ENCODE measurements around the gene NFAM1. TPM values are rescaled to one million over a fixed set of nuclear protein-coding genes. Genes with fewer than 3 reads are reported as not detected.
A peak's percentile ranks its signal among the peaks of the same experiment; 100 is the strongest.

Gene NFAM1
- total and polyA plus RNA-seq, 3 donors from 2014 or later, result 0.71 to 2.8 (median 1.2) TPM

DNA sequence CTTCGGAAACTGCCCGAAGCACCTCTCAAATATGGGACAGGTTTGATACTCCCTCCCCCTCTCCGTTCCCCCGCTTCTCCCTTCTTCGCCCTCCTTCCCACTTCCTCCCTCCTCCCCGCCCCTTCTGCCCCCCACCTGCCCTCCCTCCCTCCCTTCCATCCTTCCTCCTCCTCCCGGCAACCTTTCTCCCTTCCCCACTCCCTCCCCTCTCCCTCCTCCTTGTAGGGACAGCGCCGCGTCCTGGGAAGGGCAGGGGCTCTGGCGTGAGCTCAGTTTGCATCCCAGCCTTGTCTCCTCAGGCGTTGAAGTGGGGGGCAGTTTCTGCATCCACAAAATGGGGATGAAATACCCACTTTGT, 6.1 kb upstream of the NFAM1 start:
- Histone ChIP-seq H3K9me3 (no peaks in the 10 kb centered on the region), H3K4me1 (peaks cover 23% of the 10 kb centered on the region), H3K36me3 (ENCODE audit: low read depth, missing control alignments) (no peaks in the 10 kb centered on the region), H3K27ac (no peak overlapping the region), H3K27me3 (no peaks in the 10 kb centered on the region), H3K4me3 (peak overlapping the region; percentile 15 to 55)
- DNase-seq, result no peak
- WGBS, 2 donors, result 26 to 39% methylated on average over 12 of the region's 12 CpGs
- TF ChIP-seq POLR2A (IDR thresholded peaks at IDR 0.05) (no peak), CTCF (IDR thresholded peaks at IDR 0.05) (no peak)
- intact Hi-C loops (cut with DNase I; ENCODE audit: low total_unique reads), result no loop called here

DNA sequence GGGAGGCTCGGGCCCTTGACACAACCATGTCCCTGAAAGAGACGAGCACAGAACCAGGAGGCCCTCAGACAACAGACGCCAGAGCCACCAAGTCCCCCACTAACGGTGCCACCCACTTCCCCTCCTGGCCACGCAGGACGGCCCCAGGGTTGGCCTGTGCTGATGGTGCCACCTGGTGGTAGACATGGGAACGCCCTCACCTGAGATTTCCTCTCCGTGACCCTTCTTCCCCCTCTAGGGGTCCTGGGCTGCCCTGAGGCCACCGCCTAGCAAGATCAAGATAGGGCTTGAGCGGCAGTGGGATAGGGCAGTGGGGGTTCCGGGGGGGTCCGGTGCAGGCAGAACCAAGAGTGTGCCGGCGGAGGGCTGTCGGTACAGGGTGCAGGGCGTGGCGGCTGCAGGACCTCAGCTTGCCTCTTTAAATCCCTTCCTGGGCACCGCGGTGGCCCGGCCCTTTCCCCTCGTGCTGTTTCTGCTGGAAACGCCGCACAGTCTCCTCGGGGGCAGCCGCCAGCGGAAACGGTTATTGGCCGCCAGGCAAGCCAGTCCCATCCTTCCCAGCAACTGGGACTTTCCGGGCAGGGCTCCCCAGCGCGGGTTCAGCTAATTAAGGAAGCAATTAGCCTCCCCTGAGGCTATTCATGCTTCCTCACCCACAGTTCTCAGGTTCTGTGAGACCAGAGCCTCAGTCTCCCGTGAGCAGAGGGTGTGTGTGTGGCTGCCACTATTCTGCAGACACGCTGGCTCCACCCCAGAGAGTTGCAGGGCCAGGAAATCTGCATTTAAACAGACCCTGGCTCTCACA, 5.5 kb upstream of the NFAM1 start:
- no peak for TF ChIP-seq POLR2A (IDR thresholded peaks at IDR 0.05)
- TF ChIP-seq CTCF (IDR thresholded peaks at IDR 0.05), result peak; percentile 90 to 96 (median 96)
- peak overlapping the region; percentile 15 to 55 for H3K4me3 ChIP-seq
- H3K27ac ChIP-seq, result no peak overlapping the region
- no peaks in the 10 kb centered on the region for H3K9me3 ChIP-seq
- 2 to 3% methylated on average over 21 to 33 of the region's 33 CpGs for WGBS, 2 donors
- intact Hi-C loops (cut with DNase I; ENCODE audit: low total_unique reads), result no loop called here
- peaks cover 23% of the 10 kb centered on the region for H3K4me1 ChIP-seq
- no peaks in the 10 kb centered on the region for H3K36me3 ChIP-seq (ENCODE audit: low read depth, missing control alignments)
- H3K27me3 ChIP-seq, result no peaks in the 10 kb centered on the region
- DNase-seq, result peak; percentile 82

- intact Hi-C loops (cut with DNase I; ENCODE audit: low total_unique reads), result no loop called here
- Histone ChIP-seq H3K4me1 (peaks cover 23% of the 10 kb centered on the region), H3K4me3 (no peak overlapping the region), H3K36me3 (ENCODE audit: low read depth, missing control alignments) (no peaks in the 10 kb centered on the region), H3K27me3 (no peaks in the 10 kb centered on the region), H3K9me3 (no peaks in the 10 kb centered on the region), H3K27ac (no peak overlapping the region)
- no peak for DNase-seq
- 52 to 64% methylated on average over 4 to 7 of the region's 7 CpGs for WGBS, 2 donors
- TF ChIP-seq POLR2A (IDR thresholded peaks at IDR 0.05), result no peak
- TF ChIP-seq CTCF (IDR thresholded peaks at IDR 0.05), result no peak
Measured at GRCh38 chr22:42436404-42436803, 4.2 kb upstream of the NFAM1 start.

DNA sequence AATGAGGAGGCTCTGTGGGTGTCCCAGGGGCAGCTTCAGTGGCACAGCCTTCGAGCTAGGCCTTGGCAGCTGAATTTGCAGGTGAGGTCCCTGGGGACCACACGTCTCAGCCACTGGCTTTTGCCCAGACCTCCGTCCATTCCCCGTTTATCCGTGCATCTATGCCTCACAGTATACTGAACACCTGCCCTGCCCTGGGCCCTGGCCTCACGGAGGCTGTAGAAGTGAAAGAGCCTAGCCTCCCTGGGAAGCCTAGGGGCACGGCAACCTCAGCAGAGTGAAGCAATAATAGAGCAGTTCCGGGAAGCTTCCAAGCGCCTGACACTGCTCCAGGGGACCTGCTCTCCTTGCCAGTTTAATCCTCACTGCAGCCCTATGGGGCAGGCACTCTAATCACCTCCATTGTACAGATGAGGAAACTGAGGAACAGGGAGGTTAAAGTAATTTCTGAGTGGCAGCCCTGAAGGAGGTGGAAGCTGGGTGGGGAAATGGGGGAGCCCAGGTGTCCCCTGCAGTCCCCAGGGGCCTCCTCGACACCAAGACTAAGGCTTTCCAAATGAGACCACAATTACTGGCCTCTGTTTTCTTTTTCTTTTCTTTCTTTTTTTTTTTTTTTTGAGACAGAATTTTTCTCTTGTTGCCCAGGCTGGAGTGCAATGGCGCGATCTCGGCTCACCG, 2.7 kb upstream of the NFAM1 start:
- 79% methylated on average over 12 to 14 of the region's 14 CpGs for WGBS, 2 donors
- no peaks in the 10 kb centered on the region for H3K27me3 ChIP-seq
- intact Hi-C loops (cut with DNase I; ENCODE audit: low total_unique reads), result no loop called here
- TF ChIP-seq POLR2A (IDR thresholded peaks at IDR 0.05) (no peak), CTCF (IDR thresholded peaks at IDR 0.05) (no peak)
- no peaks in the 10 kb centered on the region for H3K36me3 ChIP-seq (ENCODE audit: low read depth, missing control alignments)
- H3K4me3 ChIP-seq, result no peak overlapping the region
- peaks cover 23% of the 10 kb centered on the region for H3K4me1 ChIP-seq
- no peaks in the 10 kb centered on the region for H3K9me3 ChIP-seq
- DNase-seq, result no peak
- no peak overlapping the region for H3K27ac ChIP-seq
